ENCODE data around the gene BSCL2. TPM values are rescaled to one million over a fixed set of nuclear protein-coding genes. Genes with fewer than 3 reads are reported as not detected.
A peak's percentile ranks its signal among the peaks of the same experiment; 100 is the strongest.
"Not testable (repeated sequence)": the region's sequence is repeated elsewhere in the genome, so short reads cannot be mapped to it uniquely, and the experiment has no call there.

BSCL2 gene
- total RNA-seq, 4 donors from 2014 or later: 25.7 to 37.8 (median 29.2) TPM

GRCh38 chr11:62676698-62677097, 30.5 kb downstream of the BSCL2 start:
- Histone ChIP-seq H3K27me3 (no peaks in the 10 kb centered on the region), H3K4me1 (peaks cover 0 to 76% (median 24%) of the 10 kb centered on the region in 3 donors), H3K27ac (no peak overlapping the region), H3K9me3 (no peaks in the 10 kb centered on the region), H3K4me3 (no peak overlapping the region), H3K36me3 (peaks cover 0 to 51% of the 10 kb centered on the region in 2 donors)
- TF ChIP-seq POLR2AphosphoS5 (IDR thresholded peaks at IDR 0.05): no peak
- WGBS, 2 donors (ENCODE audit: low coverage in 1 of 2): 40% methylated on average over 3 of the region's 6 CpGs; no CpG with 5 or more reads in 1 of the 2 donors
- ATAC-seq: no peak

GRCh38 chr11:62675415-62675814, 31.8 kb downstream of the BSCL2 start:
- ATAC-seq, H3K27me3 ChIP-seq, H3K4me3 ChIP-seq, H3K9me3 ChIP-seq, H3K27ac ChIP-seq: not testable (repeated sequence)
- peaks cover 0 to 51% of the 10 kb centered on the region in 2 donors for H3K36me3 ChIP-seq
- H3K4me1 ChIP-seq: peaks cover 0 to 75% (median 29%) of the 10 kb centered on the region in 3 donors
- 91% methylated on average over 4 of the region's 10 CpGs; no CpG with 5 or more reads in 1 of the 2 donors for WGBS, 2 donors (ENCODE audit: low coverage in 1 of 2)

- Histone ChIP-seq H3K9me3 (no peaks in the 10 kb centered on the region), H3K4me1 (peaks cover 0 to 73% (median 19%) of the 10 kb centered on the region in 3 donors), H3K4me3 (no peak overlapping the region), H3K27me3 (no peaks in the 10 kb centered on the region), H3K27ac (peak overlapping the region in 2 of 4 donors; percentile 86 to 91), H3K36me3 (peaks cover 0 to 51% of the 10 kb centered on the region in 2 donors)
- TF ChIP-seq POLR2AphosphoS5 (IDR thresholded peaks at IDR 0.05) (no peak), CTCF (IDR thresholded peaks at IDR 0.05) (no peak), EP300 (IDR thresholded peaks at IDR 0.05) (no peak), POLR2A (IDR thresholded peaks at IDR 0.05) (no peak)
- ATAC-seq: no peak
- WGBS, 2 donors (ENCODE audit: low coverage in 1 of 2): 50 to 82% methylated on average over 1 to 2 of the region's 2 CpGs
Observed at GRCh38 chr11:62673196-62673525, 34.1 kb downstream of the BSCL2 start.

GRCh38 chr11:62671608-62672389, 35.4 kb downstream of the BSCL2 start, which contains the start of the genes LBHD1 and UQCC3:
LBHD1 (minus strand) TSS chr11:62672267; CDS start chr11:62670031, 2,236 bp downstream.
UQCC3 (plus strand) TSS chr11:62671673; CDS start chr11:62671746, 73 bp downstream.
- H3K27me3 ChIP-seq: no peaks in the 10 kb centered on the region
- H3K27ac ChIP-seq: peak within 1 kb of the TSS; percentile 24 to 91 (median 88)
- ATAC-seq: peak; percentile 87
- peak within 1 kb of the TSS; percentile 48 to 80 for H3K4me3 ChIP-seq
- TF ChIP-seq CTCF (IDR thresholded peaks at IDR 0.05): peak in 1 of 4 experiments; percentile 24
- peak; percentile 70 for TF ChIP-seq POLR2AphosphoS5 (IDR thresholded peaks at IDR 0.05)
- TF ChIP-seq POLR2A (IDR thresholded peaks at IDR 0.05): peak; percentile 49 to 59
- TF ChIP-seq EP300 (IDR thresholded peaks at IDR 0.05): no peak
- peaks cover 3 to 73% (median 24%) of the 10 kb centered on the region in 3 donors for H3K4me1 ChIP-seq
- H3K9me3 ChIP-seq: no peaks in the 10 kb centered on the region
- 0% methylated on average over 2 to 6 of the region's 59 CpGs for WGBS, 2 donors (ENCODE audit: low coverage in 1 of 2)
- H3K36me3 ChIP-seq: peaks cover 0 to 41% of the 10 kb centered on the region in 2 donors

GRCh38 chr11:62671236-62671607, 36.0 kb downstream of the BSCL2 start:
- Histone ChIP-seq H3K9me3 (no peaks in the 10 kb centered on the region), H3K4me1 (peaks cover 5 to 74% (median 30%) of the 10 kb centered on the region in 3 donors), H3K36me3 (peaks cover 0 to 41% of the 10 kb centered on the region in 2 donors), H3K4me3 (peak overlapping the region; percentile 48 to 80), H3K27me3 (no peaks in the 10 kb centered on the region), H3K27ac (peak overlapping the region; percentile 24 to 91 (median 88))
- no peak for TF ChIP-seq EP300 (IDR thresholded peaks at IDR 0.05)
- no peak for TF ChIP-seq POLR2A (IDR thresholded peaks at IDR 0.05)
- ATAC-seq: peak; percentile 45
- WGBS, 2 donors (ENCODE audit: low coverage in 1 of 2): 0 to 2% methylated on average over 1 to 8 of the region's 17 CpGs

GRCh38 chr11:62669420-62670161, 37.6 kb downstream of the BSCL2 start:
- Histone ChIP-seq H3K27ac (peak overlapping the region in 1 of 4 donors; percentile 91), H3K4me3 (no peak overlapping the region), H3K9me3 (no peaks in the 10 kb centered on the region), H3K36me3 (peaks cover 0 to 24% of the 10 kb centered on the region in 2 donors), H3K27me3 (no peaks in the 10 kb centered on the region), H3K4me1 (peaks cover 5 to 78% (median 32%) of the 10 kb centered on the region in 3 donors)
- WGBS, 2 donors (ENCODE audit: low coverage in 1 of 2): 74 to 81% methylated on average over 3 of the region's 4 CpGs
- TF ChIP-seq CTCF (IDR thresholded peaks at IDR 0.05): no peak
- no peak for TF ChIP-seq POLR2AphosphoS5 (IDR thresholded peaks at IDR 0.05)
- TF ChIP-seq POLR2A (IDR thresholded peaks at IDR 0.05): no peak
- no peak for TF ChIP-seq EP300 (IDR thresholded peaks at IDR 0.05)
- ATAC-seq: no peak

Measured in gastroesophageal sphincter (tissue), 4 donors.